GM12864 (cell line): Measurements from ENCODE around the gene MESP2.
A peak's percentile ranks its signal among the peaks of the same experiment; 100 is the strongest.

Source experiments
- DNase-seq: peaks from one replicate; pipeline ENCODE4 v3.0.0-alpha.2; 2011; ENCODE audit warnings: low read depth
- H3K4me3 ChIP-seq: 2 replicates; pipeline ENCODE4 v1.5.1; 2011; ENCODE audit warnings: mild to moderate bottlenecking, low read depth, low read length, control low read depth
- CTCF ChIP-seq: IDR thresholded peaks from 2 replicates; pipeline ENCODE4 v1.5.1; 2011; ENCODE audit warnings: low read depth, mild to moderate bottlenecking, moderate library complexity, low read length, control low read depth, inconsistent platforms; ENCODE audit errors: missing control alignments

The MESP2 gene

GRCh38 chr15:89776274-89777072 lies at the start of gene MESP2:
Gene MESP2 (plus strand): TSS chr15:89776332. CDS start chr15:89776358, 26 bp downstream.
- peak within 1 kb of the TSS; percentile 57 for H3K4me3 ChIP-seq
- DNase-seq: no peak
- peak; percentile 32 for TF ChIP-seq CTCF

- no peak for TF ChIP-seq CTCF
- DNase-seq: no peak
These were observed 47.9 kb upstream of the MESP2 start for GRCh38 chr15:89728254-89728653.

GRCh38 chr15:89731275-89731674 lies 44.9 kb upstream of the MESP2 start:
- TF ChIP-seq CTCF: no peak
- no peak overlapping the region for H3K4me3 ChIP-seq
- DNase-seq: no peak

More at GRCh38 chr15:89728254-89728653, 47.9 kb upstream of the MESP2 start:
- H3K4me3 ChIP-seq: no peak overlapping the region

GRCh38 chr15:89732451-89733172 lies 43.5 kb upstream of the MESP2 start:
- no peak for TF ChIP-seq CTCF
- H3K4me3 ChIP-seq: no peak overlapping the region
- no peak for DNase-seq

GRCh38 chr15:89735773-89736172 lies 40.4 kb upstream of the MESP2 start:
- DNase-seq: no peak
- no peak overlapping the region for H3K4me3 ChIP-seq
- TF ChIP-seq CTCF: no peak

- DNase-seq: peak; percentile 43
- TF ChIP-seq CTCF: peak; percentile 88
- H3K4me3 ChIP-seq: peak overlapping the region; percentile 35
These were observed 36.0 kb upstream of the MESP2 start for GRCh38 chr15:89740137-89740536.
